ELF-1 (cell line): ENCODE data around the gene TBC1D22A.
A peak's percentile ranks its signal among the peaks of the same experiment; 100 is the strongest.

ENCODE experiments used
- DNase-seq: peaks from one replicate; pipeline ENCODE4 v3.0.0-alpha.2; 2016; ENCODE audit warnings: low read depth, low spot score

The TBC1D22A gene

DNA sequence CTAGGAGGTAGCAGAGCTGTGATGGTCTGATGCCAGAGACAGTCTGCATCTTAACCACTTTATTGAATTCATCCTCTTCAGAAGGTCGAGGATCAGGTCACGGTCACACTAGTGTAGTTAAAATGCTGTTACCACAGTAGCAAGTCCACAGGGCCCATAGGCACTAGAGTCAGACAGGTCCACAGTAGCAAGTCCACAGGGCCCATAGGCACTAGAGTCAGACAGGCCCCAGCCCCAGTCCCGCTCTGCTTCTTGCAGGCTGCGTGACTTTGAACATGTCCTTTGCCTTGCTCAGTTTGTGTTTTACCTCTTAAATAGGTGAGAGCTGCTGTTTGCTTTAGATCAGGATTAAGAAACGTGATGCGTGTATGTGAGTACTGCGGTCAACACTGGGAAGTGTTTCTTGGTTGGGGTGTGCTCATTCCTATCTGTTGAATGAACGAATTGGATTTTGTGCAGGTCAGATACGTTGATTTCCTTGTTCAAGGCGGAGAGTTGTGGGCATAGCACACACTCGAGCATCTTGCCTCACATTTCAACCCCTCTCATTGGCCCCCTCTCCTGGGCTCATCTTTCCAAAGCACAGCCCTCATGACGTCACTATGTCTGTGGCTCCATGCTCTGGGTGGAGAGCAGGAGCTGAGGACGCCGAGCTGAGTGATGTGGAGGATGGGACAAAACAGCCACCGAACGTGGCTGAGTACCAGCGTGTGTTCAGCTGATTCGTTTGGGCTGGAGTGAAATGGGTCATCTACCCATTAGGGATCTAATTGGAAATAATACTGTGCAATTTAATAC is 191.7 kb downstream of the TBC1D22A start:
- DNase-seq: peak; percentile 40

DNA sequence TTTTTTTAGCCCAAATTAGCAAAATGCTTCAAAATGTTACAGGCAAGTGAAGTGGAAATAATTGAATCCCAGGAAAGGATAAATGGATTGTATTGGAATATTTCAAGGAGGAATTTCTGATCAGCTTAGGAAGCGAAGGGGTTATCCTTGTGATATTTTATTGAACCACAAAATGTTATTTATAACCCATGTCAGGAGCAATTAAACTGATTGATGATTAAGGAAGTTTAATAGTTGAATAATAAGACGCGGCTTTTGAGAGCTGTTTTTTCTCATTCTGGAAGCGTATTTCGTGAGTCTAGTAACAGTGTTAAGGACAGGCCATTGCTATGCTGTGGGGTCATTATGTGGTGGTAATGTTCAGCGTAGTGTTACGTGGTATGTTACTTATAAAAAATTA is 192.3 kb downstream of the TBC1D22A start:
- no peak for DNase-seq

DNA sequence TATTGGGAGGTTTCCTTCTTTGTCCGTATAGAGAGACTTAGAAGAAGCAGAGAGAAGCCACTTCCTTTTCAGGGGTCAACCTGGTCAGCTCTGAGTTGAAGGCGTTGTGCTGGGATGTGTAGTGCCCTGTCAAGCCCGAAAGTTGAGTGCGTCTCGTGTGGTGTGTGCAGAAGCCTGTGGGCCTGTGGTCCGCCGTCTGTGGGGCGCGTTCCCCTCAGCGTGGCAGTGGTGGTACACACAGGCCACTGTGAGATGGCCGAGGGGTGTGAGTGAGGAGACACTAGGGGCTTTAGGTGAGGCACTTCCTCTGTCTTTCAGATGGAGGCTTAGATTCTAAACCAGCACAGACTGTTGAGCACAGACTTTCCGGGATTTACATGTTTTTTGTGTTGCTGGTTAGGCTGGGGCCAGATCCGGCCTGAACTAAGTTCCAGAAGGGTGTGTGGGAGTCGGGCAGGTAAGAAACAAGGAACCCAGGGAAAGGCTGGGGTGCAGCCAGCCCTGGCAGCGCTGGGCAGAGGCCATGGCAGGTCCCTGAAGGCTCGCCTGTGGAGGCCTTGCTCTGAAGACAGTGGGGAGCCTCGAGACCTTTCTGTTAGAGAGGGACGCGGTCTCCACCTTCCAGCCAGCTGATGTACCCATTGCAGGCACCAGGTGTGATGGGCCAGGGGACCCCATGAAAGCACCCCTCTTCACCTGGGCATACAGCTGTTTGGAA is 194.2 kb downstream of the TBC1D22A start:
- no peak for DNase-seq

DNA sequence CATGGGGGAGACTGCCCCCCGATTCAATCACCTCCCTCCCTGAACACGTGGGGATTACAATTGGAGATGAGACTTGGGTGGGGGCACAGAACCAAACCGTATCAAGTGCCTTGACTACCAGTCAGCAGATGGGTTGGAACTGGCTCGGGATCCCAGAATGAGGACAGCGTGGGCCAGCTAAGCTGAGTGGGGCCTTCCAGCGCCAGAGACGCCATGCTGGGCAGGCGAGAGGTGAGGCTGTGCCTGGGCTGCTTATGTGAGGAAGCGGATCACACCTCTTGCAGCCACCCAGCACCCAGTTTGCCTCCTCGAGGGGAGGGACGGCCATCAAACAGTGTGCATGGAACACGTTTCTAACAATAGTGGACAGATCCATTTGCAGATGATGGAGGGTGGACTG is 195.1 kb downstream of the TBC1D22A start:
- DNase-seq: no peak

DNA sequence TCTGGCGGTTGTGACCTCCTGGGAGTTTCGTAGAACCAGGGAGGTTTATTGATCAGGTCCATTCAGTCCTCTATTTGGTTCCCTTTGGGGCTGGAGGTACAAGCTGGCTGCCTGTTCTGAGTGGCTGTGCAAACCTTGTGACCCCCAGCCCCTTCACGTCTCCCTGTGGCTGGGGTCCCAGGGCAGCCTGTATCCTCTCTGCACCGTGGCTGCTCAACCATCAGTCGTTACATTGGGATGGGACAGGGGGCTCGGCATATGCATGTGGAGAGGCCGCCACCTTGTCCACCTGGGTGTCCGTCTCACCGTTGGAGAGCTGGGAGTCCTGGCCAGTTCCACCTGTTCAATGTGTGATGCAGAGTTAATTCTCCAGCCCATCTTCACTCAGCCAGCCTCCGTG is 195.7 kb downstream of the TBC1D22A start:
- no peak for DNase-seq

DNA sequence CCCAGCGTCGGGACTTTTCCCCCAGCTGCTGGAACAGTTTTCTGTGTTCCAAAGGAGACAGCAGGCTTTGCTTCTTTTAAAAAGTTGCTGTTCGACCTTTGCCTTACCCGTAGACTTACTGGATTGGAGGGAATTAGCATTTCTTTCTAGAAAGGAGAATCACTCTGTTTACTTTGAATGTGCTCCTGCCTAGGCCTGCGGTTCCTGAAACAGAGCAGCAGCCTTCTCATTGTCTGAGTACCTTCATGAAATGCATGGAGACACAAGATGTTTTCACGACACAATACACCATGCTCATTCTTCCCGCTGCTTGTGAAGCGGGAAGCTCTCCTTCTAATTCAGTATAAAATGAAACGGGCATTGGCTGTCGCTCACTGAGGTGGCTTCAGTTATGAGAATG is 196.2 kb downstream of the TBC1D22A start:
- DNase-seq: no peak

DNA sequence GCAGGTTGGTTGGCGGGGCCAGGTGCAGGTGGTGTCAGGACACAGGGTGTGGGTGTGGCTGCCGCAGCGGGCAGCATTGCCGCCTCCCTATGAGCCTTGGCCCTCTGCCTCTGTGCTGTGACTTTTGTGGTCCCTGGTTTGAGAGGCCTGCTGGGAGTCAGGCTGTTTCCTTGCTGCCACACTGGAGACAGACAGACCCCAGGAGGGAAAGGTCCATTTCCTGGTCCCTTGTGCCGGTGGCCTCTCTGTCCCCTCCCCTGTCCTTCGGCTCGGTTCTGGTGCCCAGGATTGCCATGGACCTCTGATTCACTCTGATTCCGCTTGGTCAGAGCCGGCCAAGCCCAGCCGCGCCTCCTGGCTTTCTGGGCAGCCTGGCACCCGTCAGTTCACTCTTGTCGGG is 196.9 kb downstream of the TBC1D22A start:
- DNase-seq: no peak

DNA sequence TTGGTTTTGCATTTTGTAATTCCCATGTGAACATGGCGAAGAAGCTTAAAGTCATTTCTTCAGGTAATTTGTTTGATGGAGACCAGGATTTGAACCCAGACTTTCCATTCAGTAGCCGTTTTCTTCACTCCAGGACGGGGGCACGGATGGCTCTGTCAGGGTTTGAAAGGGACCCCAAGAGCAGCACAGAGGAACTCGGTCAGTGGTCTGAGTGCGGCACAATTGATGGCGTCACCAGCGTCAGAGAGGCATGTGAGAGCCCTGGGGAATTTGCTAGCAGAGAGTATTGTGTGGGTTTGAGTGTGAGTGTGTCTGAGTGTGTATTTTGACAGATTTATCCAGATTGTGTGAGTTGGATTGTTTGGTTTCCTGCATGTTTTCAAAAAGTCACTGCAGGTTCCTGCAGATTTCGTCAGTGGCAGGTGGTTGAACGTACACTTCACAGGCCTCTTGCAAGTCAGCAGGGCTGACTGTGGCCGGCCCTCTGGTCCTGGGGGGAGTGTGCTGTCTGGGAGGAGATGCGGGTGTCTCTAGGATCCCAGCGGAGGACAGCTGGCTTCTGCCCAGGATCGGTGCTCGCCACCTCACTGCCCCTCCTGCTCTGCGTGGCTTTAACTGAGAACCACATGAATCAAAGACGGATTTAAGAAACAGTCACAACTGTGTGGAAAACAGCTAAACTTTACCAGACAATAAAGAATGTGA is 199.3 kb downstream of the TBC1D22A start:
- no peak for DNase-seq

DNA sequence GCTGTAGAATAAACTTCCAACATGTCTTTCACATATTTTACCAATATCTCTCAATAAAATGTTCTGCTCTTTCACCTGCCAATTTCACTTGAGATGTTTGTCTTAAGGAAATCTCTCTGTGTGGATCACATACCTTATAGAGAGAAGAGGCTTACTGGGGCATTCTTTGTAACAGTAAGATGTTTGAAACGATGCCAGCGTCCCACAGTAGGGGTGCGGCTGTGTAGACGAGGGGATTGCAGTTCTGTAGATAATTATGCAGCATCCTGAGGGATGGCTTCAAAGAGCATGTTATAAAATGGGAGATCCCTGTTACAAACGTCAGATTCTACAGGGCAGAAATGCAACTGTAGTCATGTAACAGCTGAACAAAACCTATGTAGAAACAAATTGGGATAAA is 200.0 kb downstream of the TBC1D22A start:
- no peak for DNase-seq

DNA sequence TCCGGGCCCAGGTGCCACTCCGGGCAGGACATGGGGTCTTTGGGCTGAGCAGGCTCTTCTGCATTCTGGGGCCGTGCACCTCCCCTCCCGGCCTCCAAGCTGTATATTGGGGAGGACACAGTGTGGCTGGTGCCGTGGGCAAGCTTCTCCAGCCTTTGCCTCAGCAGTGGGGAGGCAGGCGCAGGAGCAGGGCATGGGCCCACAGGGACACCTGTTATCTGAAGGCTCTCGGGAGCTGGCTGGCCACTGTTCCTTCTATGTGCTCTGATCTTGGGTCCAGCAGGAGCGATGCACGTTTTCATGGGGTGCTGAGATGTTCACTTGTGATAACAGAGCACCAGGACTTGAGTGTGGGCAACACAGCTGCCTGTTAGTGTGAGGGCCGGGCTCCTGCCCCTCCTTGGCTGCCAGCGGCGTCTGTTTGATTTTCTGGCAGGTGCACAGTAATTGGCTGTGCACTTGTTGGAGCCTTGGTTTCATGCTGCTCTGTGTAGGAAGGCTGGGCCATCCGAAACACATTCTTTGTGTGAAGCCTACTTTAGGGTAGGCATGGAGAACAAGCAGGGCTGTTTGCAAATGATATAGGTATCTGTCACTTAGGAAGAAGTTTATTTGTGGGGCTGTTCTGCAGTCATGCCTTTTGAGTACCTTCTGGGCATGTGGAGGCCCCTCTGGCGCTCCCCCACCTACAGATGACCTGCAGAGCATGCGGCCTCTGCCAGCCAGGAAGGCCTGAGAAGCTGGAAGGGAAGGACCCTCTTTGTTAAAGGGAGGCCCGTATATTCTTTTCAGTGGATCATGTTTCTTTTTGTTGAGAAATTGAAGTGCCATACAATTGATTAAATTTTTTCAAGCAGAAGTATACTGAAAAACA is 201.5 kb downstream of the TBC1D22A start:
- DNase-seq: no peak

DNA sequence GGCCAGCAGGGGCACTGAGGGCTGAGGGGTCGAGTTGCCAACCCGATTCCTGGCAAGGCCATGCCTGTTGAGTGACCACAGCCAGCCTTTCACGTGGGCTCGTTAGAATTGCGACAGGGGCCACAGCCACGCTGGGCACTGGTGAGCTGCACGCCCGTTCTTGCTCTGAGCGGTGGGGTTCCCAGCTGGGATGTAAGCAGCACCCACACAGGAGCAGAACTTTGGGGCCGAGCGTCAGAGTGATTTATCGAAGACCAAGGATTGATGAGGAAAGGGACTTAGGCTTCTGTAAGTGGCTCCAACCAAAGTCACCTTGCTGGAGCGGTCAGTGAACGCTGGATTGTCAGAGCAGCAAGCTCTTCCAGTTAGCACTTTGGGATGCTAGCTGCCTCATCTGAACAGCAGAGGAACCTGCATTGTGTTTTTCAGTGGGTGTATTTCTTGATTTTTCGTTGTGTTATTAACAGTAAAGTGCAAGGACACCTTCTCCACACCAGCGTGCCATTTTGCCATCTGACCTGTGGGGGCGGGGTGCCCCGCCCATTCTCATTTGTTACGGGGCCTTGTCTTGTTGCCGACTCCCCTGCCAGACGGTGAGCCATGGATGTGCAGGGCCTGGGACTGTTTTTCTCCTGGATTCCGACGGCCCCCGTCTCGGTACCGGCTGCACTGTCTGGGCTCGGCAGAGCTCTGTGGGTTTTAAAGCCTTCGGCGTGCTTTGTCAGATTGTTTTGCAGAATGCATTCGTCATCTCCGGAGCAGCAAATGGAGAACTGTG is 202.5 kb downstream of the TBC1D22A start:
- DNase-seq: no peak

DNA sequence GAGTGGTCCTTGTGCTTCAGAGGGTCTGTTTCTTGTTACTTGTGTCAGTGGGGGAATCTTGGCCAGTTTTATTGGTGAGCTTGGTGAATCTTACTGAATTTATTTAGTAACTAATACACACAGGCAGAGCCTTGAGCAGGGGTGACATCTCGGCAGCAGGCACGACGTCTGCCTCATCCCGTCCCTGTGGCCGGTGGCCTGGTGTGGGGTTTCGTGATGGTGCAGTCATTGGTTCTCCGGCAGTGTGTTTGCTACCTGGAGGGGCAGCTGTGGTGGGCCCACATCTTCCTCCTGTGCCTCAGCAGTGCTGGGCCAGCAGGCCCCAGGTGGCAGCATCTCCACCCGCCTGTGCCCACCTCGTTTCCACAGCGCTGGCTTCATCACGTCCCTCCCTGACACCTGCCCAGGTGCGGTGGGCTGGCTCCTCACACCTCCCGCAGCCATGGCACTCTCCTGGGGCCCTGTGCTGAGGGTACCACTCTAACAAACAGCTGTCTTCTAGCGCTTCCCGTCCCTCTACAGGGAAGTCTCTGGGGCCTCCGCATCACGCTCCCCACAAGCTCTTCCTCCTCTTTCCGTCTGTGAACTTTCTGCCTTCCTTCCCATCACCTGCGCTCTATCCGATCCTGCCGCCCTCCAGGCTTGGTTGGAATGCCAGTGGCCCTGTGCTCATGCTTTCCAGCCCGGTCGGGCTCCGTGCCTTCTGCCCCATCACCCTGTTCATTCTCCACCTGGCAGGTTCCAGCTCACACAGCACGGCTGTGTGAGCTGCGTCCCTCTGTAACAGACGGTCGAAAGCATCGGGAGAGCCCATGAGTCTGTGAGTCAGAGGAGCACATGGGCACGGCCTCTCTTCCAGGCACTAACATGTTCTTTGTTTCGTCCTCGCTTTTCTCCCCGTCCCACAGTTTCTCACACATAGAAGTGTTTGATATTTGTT is 203.4 kb downstream of the TBC1D22A start:
- no peak for DNase-seq

DNA sequence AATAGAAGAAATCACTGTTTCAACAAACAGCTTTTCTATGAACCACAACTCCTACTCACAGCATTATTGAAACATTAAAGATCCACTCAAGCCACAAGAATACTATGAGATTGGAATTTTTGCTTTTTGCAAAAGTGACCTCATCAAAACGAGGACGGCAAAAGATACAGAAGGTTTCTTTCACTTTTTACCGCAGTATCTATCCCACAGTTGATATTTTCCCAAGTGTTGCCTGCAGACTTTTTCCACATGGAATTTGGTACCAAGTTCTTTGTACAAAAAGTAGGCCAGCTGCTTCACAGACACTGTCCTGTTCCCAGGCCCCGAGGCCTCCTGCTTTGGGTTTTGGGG is 204.0 kb downstream of the TBC1D22A start:
- DNase-seq: no peak

DNA sequence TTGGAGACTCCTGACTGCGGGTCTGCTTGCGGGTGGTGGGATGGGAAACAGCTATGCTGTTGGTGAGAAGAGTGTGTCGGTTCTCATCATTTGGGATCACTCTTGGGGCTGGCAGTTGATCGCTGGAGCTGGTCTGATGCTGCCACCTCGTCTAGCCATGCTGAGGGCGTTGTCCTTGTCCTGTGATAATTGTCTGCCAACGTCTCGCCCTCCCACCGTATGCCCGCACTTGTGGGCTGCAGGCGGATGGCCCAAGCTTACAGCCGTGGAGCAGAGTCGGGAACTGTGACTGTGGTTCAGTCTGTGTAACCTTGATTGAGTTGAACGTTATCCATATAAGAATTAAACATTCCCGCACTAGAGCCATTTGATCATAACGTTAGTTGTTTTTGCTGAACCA is 204.4 kb downstream of the TBC1D22A start:
- no peak for DNase-seq

DNA sequence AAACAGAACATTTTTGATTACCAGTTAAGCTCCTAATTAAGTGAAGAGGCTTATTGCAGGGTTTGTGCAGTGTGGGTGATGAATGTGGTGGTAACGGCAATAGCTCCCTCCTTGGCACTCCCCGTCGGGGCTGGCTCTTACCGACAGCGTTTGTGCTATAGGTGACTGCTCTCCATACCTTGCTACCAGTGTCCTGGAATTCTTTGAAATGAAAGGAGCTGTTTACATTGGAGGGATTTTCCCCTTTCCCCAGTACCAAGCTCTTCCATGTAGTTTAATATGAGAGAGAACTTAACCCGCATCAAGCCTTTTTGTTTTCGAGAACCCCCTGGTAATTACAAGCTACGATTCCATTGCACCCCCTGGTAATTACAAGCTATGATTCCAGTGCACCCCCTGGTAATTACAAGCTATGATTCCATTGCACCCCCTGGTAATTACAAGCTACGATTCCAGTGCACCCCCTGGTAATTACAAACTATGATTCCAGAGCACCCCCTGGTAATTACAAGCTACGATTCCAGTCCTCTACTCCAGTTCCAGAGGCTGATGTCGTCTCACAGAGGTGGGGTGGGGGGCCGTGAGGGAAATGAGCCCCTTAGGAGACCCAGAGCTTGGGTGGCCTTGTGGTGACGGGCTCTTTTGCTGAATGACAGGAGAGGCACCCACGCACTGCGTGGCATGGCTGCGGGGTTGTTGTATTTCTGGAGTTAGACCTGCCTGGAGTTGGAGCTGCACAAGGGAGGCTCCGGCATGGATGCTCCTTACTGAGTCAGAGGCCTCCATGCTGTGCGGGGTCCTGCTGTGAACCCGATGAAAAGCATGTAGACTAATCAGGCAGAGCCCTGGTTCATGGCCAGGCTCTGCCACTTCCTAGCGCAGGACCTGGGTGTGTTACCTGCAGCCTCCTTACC is 205.3 kb downstream of the TBC1D22A start:
- no peak for DNase-seq

DNA sequence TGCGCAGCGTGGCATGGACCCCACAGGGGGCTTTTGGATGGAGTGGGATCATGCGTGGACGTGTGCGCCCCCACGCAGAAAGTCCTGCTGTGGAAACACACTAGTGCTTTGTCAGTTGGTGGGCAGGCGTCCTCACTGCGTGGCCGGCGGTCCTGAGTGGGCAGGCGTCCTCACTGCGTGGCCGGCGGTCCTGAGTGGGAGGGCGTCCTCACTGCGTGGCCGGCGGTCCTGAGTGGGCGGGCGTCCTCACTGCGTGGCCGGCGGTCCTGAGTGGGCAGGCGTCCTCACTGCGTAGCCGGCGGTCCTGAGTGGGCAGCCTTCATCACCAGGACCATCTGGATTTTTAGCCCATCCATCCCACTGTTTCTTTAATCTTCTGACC is 205.9 kb downstream of the TBC1D22A start:
- no peak for DNase-seq

DNA sequence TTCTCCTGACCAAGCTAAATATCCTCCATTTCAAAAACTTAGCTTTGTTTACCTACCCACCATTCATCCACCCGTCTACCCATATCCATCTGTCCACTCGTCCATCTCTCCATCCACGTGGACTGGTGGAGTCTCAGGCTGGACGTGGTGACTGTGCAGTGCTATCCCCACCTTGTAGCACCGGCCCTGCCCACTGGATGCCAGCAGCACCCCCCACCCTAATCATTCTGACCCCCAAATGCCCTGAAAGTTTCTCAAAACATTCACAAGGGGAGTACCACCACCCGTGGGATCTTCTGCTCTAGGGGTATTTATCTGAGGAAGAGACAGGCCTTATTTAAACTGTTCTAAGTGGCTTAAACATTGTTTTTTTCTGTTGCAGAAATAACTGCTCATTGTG is 206.4 kb downstream of the TBC1D22A start:
- no peak for DNase-seq

DNA sequence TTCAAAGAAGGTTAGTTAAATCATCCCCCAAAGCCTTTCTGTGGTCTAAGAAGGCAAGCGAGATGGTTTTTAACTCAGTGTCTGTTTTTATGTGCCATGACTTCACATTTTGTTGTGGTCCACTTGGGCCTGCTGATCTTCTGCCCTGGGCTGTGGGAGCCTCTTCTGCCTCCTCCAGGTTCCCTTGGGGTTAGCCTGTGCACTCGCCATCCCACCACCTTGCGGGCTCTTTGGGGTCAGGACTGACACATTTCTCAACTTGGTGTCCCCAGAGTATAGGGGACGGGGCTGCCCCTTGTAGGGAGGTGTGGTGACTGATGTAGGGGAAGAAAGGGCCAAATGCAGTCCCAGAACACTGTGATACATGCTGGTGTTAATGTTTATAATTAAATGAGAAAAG is 207.0 kb downstream of the TBC1D22A start:
- no peak for DNase-seq

DNA sequence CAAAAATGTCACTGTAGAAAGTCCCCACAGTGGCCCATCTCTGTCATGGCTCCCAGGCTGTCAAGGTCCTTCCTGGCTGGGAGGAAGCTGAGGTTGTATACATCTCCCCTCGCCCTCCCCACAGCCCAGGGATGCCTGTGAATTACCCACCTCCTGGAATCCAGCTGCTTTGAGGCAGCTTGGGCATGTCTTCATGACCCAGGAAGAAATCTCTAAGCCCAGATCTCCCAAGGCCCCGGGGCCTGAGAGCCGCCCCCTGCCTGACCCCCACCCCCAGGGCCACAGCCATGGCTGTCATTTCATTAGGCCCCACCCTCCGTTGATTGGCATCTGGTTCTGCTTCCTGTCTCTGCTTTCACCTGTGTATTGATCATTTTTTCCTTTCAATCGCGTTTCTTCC is 207.5 kb downstream of the TBC1D22A start:
- peak; percentile 27 for DNase-seq
